Mesodermal cell (in vitro differentiated cells): Measurements from ENCODE around the gene CD109.

Experiments
- H3K27ac ChIP-seq: 2 replicates; pipeline ENCODE4 v1.7.0; 2013; ENCODE audit warnings: mild to moderate bottlenecking, low read depth, low read length, moderate library complexity; ENCODE audit not compliant: severe bottlenecking
- H3K36me3 ChIP-seq: 2 replicates; pipeline ENCODE4 v1.7.1; 2013; ENCODE audit warnings: mild to moderate bottlenecking, low read length, moderate library complexity; ENCODE audit not compliant: control insufficient read depth, insufficient read depth
- H3K4me1 ChIP-seq: one replicate; pipeline ENCODE4 v1.7.1; 2013; ENCODE audit warnings: mild to moderate bottlenecking, low read length; ENCODE audit not compliant: insufficient read depth, control insufficient read depth, poor library complexity, severe bottlenecking
- H3K4me3 ChIP-seq: 2 replicates; pipeline ENCODE4 v1.7.0; 2013; ENCODE audit warnings: low read length, control low read depth, mild to moderate bottlenecking; ENCODE audit not compliant: insufficient read depth, poor library complexity, severe bottlenecking; ENCODE audit errors: extremely low read depth
- H3K9me3 ChIP-seq: 2 replicates; pipeline ENCODE4 v1.7.1; 2013; ENCODE audit warnings: mild to moderate bottlenecking, low read length, moderate library complexity; ENCODE audit not compliant: control insufficient read depth
- WGBS, 2 experiments: methylation state at CpG; one replicate each; pipeline ENCODE4 v1.1.5; 2013; ENCODE audit warnings: missing lambda C conversion rate in 2 of 2; ENCODE audit not compliant: insufficient coverage in 2 of 2; 5-methylcytosine and 5-hydroxymethylcytosine counted together

The CD109 gene

GRCh38 chr6:73743556-73743955 is 47.6 kb downstream of the CD109 start:
- H3K27ac ChIP-seq = no peak overlapping the region
- no peaks in the 10 kb centered on the region for H3K36me3 ChIP-seq
- H3K4me3 ChIP-seq = no peak overlapping the region
- 88% methylated on average over 1 to 3 of the region's 3 CpGs for WGBS, 2 experiments
- no peaks in the 10 kb centered on the region for H3K4me1 ChIP-seq
- no peaks in the 10 kb centered on the region for H3K9me3 ChIP-seq

GRCh38 chr6:73746787-73747186 is 50.8 kb downstream of the CD109 start:
- H3K36me3 ChIP-seq = no peaks in the 10 kb centered on the region
- no peaks in the 10 kb centered on the region for H3K4me1 ChIP-seq
- H3K27ac ChIP-seq = no peak overlapping the region
- H3K9me3 ChIP-seq = no peaks in the 10 kb centered on the region
- 60 to 100% methylated on average over 1 of the region's 1 CpG for WGBS, 2 experiments
- no peak overlapping the region for H3K4me3 ChIP-seq

- Histone ChIP-seq H3K27ac (no peak overlapping the region), H3K36me3 (no peaks in the 10 kb centered on the region), H3K4me1 (no peaks in the 10 kb centered on the region), H3K9me3 (no peaks in the 10 kb centered on the region), H3K4me3 (no peak overlapping the region)
- 100% methylated on average over 1 of the region's 2 CpGs; no CpG with 5 or more reads in 1 of the 2 experiments for WGBS, 2 experiments
These were observed 51.3 kb downstream of the CD109 start for GRCh38 chr6:73747289-73747688.

GRCh38 chr6:73752943-73753342 is 56.9 kb downstream of the CD109 start:
- WGBS, 2 experiments = 76 to 87% methylated on average over 2 of the region's 3 CpGs
- no peak overlapping the region for H3K4me3 ChIP-seq
- no peaks in the 10 kb centered on the region for H3K9me3 ChIP-seq
- H3K36me3 ChIP-seq = no peaks in the 10 kb centered on the region
- no peaks in the 10 kb centered on the region for H3K4me1 ChIP-seq
- no peak overlapping the region for H3K27ac ChIP-seq

- no peak overlapping the region for H3K4me3 ChIP-seq
- no peaks in the 10 kb centered on the region for H3K4me1 ChIP-seq
- no CpG with 5 or more reads among the region's 1 CpG for WGBS, 2 experiments
These were observed 70.0 kb downstream of the CD109 start for GRCh38 chr6:73766040-73766439.

GRCh38 chr6:73768558-73768957 is 72.6 kb downstream of the CD109 start:
- no peaks in the 10 kb centered on the region for H3K4me1 ChIP-seq
- 71% methylated on average over 1 of the region's 1 CpG; no CpG with 5 or more reads in 1 of the 2 experiments for WGBS, 2 experiments
- H3K4me3 ChIP-seq = no peak overlapping the region
- no peaks in the 10 kb centered on the region for H3K36me3 ChIP-seq
- H3K27ac ChIP-seq = no peak overlapping the region
- no peaks in the 10 kb centered on the region for H3K9me3 ChIP-seq

More at GRCh38 chr6:73766040-73766439, 70.0 kb downstream of the CD109 start:
- no peaks in the 10 kb centered on the region for H3K9me3 ChIP-seq
- H3K36me3 ChIP-seq = no peaks in the 10 kb centered on the region
- no peak overlapping the region for H3K27ac ChIP-seq

GRCh38 chr6:73769976-73770375 is 74.0 kb downstream of the CD109 start:
- H3K27ac ChIP-seq = no peak overlapping the region
- WGBS, 2 experiments = 70 to 100% methylated on average over 1 of the region's 1 CpG
- no peaks in the 10 kb centered on the region for H3K36me3 ChIP-seq
- H3K9me3 ChIP-seq = no peaks in the 10 kb centered on the region
- no peak overlapping the region for H3K4me3 ChIP-seq
- no peaks in the 10 kb centered on the region for H3K4me1 ChIP-seq

GRCh38 chr6:73774311-73774774 is 78.3 kb downstream of the CD109 start:
- H3K27ac ChIP-seq = no peak overlapping the region
- no peak overlapping the region for H3K4me3 ChIP-seq
- H3K4me1 ChIP-seq = no peaks in the 10 kb centered on the region
- no peaks in the 10 kb centered on the region for H3K36me3 ChIP-seq
- 17 to 80% methylated on average over 1 of the region's 1 CpG for WGBS, 2 experiments
- no peaks in the 10 kb centered on the region for H3K9me3 ChIP-seq

GRCh38 chr6:73779943-73780342 is 83.9 kb downstream of the CD109 start:
- H3K9me3 ChIP-seq = no peaks in the 10 kb centered on the region
- no peak overlapping the region for H3K27ac ChIP-seq
- H3K4me1 ChIP-seq = no peaks in the 10 kb centered on the region
- H3K36me3 ChIP-seq = no peaks in the 10 kb centered on the region
- H3K4me3 ChIP-seq = no peak overlapping the region

GRCh38 chr6:73782911-73783310 is 86.9 kb downstream of the CD109 start:
- 100% methylated on average over 1 of the region's 1 CpG; no CpG with 5 or more reads in 1 of the 2 experiments for WGBS, 2 experiments
- no peaks in the 10 kb centered on the region for H3K36me3 ChIP-seq
- H3K27ac ChIP-seq = no peak overlapping the region
- H3K4me3 ChIP-seq = no peak overlapping the region
- no peaks in the 10 kb centered on the region for H3K4me1 ChIP-seq
- no peaks in the 10 kb centered on the region for H3K9me3 ChIP-seq

- no peaks in the 10 kb centered on the region for H3K36me3 ChIP-seq
- H3K4me3 ChIP-seq = no peak overlapping the region
- H3K27ac ChIP-seq = no peak overlapping the region
- 80% methylated on average over 1 of the region's 3 CpGs; no CpG with 5 or more reads in 1 of the 2 experiments for WGBS, 2 experiments
- H3K4me1 ChIP-seq = no peaks in the 10 kb centered on the region
- no peaks in the 10 kb centered on the region for H3K9me3 ChIP-seq
These were observed 88.9 kb downstream of the CD109 start for GRCh38 chr6:73784726-73785505.
